Glomerular endothelial cell (primary cell): ENCODE data around the gene PCDH9. TPM values are rescaled to one million over a fixed set of nuclear protein-coding genes. Genes with fewer than 3 reads are reported as not detected.

Experiments used
- DNase-seq: peaks from one replicate; pipeline ENCODE4 v3.0.0-alpha.2; 2011; ENCODE audit warnings: low read depth, low spot score; ENCODE audit errors: extremely low read depth
- total RNA-seq: library from RNA; depleted of rRNA; stranded (reverse); fragments of >200 nt; gene quantifications from 2 replicates; pipeline ENCODE4 v1.2.3, GENCODE V29; 2015

The PCDH9 gene
- total RNA-seq, 1 donor from 2014 or later, result 5.3 TPM

DNA sequence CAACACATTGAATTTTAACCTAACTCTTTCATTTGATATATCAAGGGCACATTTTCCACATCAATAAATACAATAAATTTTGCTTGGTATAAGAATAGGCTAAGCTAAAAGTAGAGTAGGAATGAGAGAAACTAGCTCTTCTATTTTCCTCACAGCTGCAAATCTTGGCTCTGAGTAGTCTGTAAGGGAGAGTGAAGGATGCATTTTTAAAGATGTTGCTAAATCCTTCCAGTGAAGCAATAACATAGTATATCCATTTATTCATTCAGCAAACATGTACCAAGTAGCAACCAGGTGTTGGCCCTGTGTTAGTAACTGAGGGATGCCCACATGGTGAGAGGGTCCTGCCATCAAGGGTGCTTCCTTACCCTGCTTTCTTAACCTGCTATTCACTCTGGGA, 799.9 kb downstream of the PCDH9 start:
- DNase-seq, result no peak

- DNase-seq, result no peak
Observed at GRCh38 chr13:66429156-66429555, 801.0 kb downstream of the PCDH9 start.

DNA sequence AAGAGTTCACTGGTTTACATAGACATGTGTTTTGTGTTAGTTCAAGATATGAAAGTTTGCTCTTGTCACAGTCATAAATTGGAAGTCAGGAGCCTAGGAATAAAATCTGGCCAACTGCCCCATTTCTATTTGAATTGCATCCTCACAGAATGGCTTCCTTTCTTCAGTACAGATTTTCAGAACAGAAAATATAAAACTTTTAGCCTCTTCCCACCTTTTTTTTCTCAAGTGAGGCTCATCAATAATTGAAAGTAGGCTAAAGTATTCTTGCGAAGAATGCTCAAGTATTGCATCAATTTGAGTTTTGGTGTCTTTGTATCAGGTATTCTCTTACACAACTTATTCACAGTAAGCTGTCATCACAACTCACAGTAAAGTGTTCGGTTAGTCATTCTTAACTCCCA, 802.7 kb downstream of the PCDH9 start:
- DNase-seq, result no peak

GRCh38 chr13:66425741-66426140, 804.4 kb downstream of the PCDH9 start:
- DNase-seq, result no peak

GRCh38 chr13:66424422-66424821, 805.7 kb downstream of the PCDH9 start:
- DNase-seq, result no peak

DNA sequence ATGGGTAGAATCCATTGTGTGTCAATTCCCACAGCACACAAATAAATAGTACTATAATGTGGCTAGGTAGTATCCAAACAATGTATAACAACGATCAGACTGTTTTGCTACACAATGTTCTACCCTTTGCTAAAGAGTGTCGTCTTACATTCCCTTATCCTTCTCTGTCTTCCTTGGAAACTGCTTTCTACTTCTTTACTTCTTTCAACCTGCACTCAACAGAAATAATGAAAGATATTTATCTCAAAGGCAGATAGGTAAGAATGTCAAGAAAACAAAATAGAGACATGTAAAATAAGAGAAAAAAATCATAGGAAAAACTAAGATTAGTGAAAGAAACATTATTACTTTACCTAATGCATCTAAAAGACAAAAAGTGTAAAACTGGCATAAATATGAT, 814.7 kb downstream of the PCDH9 start:
- no peak for DNase-seq

GRCh38 chr13:66414066-66414800, 815.9 kb downstream of the PCDH9 start:
- DNase-seq, result no peak

GRCh38 chr13:66410314-66410713, 819.8 kb downstream of the PCDH9 start:
- DNase-seq, result no peak

GRCh38 chr13:66409542-66409941, 820.6 kb downstream of the PCDH9 start:
- DNase-seq, result no peak

- DNase-seq, result no peak
Observed at GRCh38 chr13:66407128-66407527, 823.0 kb downstream of the PCDH9 start.

- no peak for DNase-seq
Observed at GRCh38 chr13:66405908-66406802, 824.0 kb downstream of the PCDH9 start.

- no peak for DNase-seq
Observed at GRCh38 chr13:66402546-66402945, 827.6 kb downstream of the PCDH9 start.

GRCh38 chr13:66402066-66402465, 828.1 kb downstream of the PCDH9 start:
- no peak for DNase-seq

- no peak for DNase-seq
Observed at GRCh38 chr13:66400292-66400691, 829.8 kb downstream of the PCDH9 start.

DNA sequence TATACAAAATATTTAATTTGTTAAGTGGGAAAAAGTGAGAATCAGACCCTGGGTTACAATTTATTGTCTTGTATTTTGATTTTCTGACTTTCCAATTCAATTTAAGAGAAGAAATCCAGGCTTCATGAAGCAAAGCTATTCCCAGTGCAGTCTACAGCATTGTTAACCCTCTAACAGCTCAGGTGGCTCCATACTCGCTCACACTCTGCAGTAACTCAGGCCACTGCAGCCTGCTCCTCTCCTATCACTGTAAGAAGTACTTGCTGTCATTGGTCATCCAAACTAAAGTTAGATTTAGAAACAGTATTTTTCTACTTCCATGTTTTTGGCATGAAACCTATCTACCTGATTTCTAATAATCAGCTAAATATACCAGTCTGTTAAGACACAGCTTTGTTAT, 830.3 kb downstream of the PCDH9 start:
- no peak for DNase-seq

DNA sequence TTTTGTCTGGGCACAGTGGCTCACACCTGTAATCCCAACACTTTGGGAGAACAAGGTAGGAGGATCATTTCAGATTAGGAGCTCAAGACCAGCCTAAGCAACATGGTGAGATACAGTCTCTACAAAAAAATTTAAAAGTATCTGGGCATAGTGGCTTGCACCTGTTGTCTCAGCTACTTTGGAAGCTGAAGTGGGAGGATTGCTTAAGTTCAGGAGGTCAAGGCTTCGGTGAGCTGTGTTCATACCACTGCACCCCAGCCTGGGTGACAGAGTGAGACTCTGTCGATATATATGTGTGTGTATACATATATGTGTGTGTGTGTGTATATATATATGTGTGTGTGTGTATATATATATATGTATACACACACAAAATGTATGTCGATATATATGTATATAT, 833.0 kb downstream of the PCDH9 start:
- DNase-seq, result no peak

GRCh38 chr13:66391322-66391721, 838.8 kb downstream of the PCDH9 start:
- DNase-seq, result no peak

DNA sequence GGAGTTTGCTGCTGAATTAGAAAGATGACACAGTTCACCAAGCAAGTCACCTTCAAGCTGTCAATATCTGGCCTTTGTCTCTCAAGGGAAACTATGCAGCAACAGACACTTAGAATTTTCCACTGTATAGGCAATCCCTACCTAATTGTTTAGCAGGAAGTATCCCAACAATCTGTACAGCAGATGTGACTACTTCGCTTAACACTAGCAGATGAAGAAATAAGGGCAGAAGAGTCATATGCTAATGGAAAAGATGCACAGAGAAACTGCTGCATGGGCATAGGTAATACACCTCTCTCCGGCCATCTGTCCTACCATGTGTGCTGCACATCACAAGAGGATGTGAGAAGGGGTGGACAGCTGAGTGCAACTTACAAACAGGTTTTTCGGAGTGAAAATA, 851.2 kb downstream of the PCDH9 start:
- no peak for DNase-seq

DNA sequence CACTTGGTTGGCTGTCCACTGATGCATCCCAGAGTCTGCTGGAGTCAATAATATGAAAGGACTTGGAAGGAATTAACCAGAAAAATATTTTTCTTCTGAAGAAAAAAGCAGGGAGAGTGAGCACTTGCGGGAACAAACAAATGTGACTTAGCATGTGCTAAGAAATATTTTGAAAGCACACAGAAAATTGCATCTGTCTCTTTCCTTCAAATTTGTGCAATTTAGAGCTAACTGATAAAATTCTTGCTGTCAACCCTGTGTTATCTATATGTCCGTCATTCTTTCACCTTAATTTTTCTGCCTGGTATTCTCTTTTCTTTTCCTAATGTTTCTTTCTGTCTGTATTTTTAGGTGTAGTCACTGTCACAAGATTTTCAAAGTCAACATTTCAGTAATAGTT, 852.6 kb downstream of the PCDH9 start:
- DNase-seq, result no peak

DNA sequence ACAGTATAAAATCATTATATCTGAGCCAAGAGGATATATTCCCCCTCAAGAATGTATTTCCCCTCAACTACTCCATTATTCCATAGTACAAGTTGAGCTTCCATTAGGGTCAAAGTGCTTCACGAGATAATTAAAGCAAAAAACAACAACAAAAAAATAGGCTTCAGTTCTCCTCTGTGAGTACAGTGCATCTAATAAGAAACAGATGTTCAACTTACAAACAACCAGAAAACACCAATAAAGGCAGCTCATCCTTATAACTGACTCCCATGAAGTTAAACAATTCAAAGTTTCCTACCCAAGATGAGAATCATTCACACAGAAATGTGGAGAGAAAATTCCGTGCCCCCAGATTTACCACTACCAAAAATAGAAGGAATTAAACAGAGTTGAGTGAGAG, 854.4 kb downstream of the PCDH9 start:
- no peak for DNase-seq

- no peak for DNase-seq
Observed at GRCh38 chr13:66369666-66370065, 860.5 kb downstream of the PCDH9 start.

DNA sequence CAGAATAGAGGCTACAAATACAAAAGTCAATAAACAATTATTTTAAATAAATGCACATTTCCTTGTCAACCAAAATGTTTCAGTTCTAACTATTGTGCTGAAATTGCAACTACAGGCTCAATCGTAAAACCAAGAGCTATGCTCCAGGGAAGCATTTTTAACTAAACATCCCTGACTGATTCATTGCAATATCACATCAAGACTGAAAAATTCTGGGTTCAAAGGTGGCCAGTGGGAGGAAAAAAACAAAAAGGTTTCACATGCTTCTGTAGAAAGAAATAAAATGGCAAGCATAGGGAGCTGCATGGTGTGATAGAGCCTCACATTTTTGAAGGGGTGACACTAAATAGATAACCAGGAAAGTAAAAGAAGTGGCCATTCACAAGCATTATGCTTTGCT, 862.8 kb downstream of the PCDH9 start:
- DNase-seq, result no peak
